DND-41 (cell line): ENCODE measurements around the gene NMT2.

Experiments used
- ATAC-seq: fragments of 200-7000 bp; cut with Tn5 transposase; 3 replicates; pipeline ENCODE4 v1.9.1; 2021; ENCODE audit warnings: low read depth; ENCODE audit not compliant: insufficient read depth
- DNase-seq: peaks from one replicate; pipeline ENCODE4 v3.0.0-alpha.2; 2020
- H2AFZ ChIP-seq: 2 replicates; pipeline ENCODE4 v1.6.0; 2012; ENCODE audit warnings: low read depth, low read length
- H3K27ac ChIP-seq: 2 replicates; pipeline ENCODE4 v1.5.1; 2012; ENCODE audit warnings: low read length, inconsistent platforms
- H3K27me3 ChIP-seq: fragments of 200-600 bp; sonication (generic); 2 replicates; pipeline ENCODE4 v1.6.0; 2012; ENCODE audit warnings: low read length, mild to moderate bottlenecking, inconsistent platforms; ENCODE audit not compliant: insufficient read depth, poor library complexity
- H3K36me3 ChIP-seq: 2 replicates; pipeline ENCODE4 v1.5.1; 2012; ENCODE audit warnings: low read length, inconsistent platforms; ENCODE audit not compliant: insufficient read depth
- H3K4me1 ChIP-seq: 2 replicates; pipeline ENCODE4 v1.5.1; 2012; ENCODE audit warnings: mild to moderate bottlenecking, low read length; ENCODE audit not compliant: insufficient read depth
- H3K4me2 ChIP-seq: 2 replicates; pipeline ENCODE4 v1.6.0; 2012; ENCODE audit warnings: mild to moderate bottlenecking, moderate library complexity, low read length, inconsistent platforms; ENCODE audit not compliant: insufficient read depth
- H3K4me3 ChIP-seq, 2 experiments: fragments of 200-600 bp in 1 of 2; shearing (Covaris generic) in 1 of 2; 2 replicates each; pipeline ENCODE4 v1.5.1; 2012 to 2016; ENCODE audit warnings: inconsistent platforms in 2 of 2, low read length in 2 of 2, mild to moderate bottlenecking in 2 of 2, low read depth in 1 of 2, moderate library complexity in 1 of 2
- H3K79me2 ChIP-seq: 2 replicates; pipeline ENCODE4 v1.6.0; 2012; ENCODE audit warnings: low read length, inconsistent platforms; ENCODE audit not compliant: insufficient read depth
- H3K9ac ChIP-seq: 2 replicates; pipeline ENCODE4 v1.6.0; 2012; ENCODE audit warnings: low read depth, mild to moderate bottlenecking, inconsistent platforms, low read length, moderate library complexity
- H3K9me3 ChIP-seq: 2 replicates; pipeline ENCODE4 v1.5.1; 2012; ENCODE audit warnings: low read length, moderate library complexity, mild to moderate bottlenecking, inconsistent platforms; ENCODE audit not compliant: insufficient read depth, severe bottlenecking
- H4K20me1 ChIP-seq: 2 replicates; pipeline ENCODE4 v1.6.0; 2012; ENCODE audit warnings: low read length; ENCODE audit not compliant: insufficient read depth
- EZH2 ChIP-seq: IDR thresholded peaks from 3 replicates; pipeline ENCODE4 v1.6.1; 2012; ENCODE audit warnings: borderline replicate concordance, low read depth, mild to moderate bottlenecking, moderate library complexity, low read length, inconsistent platforms; ENCODE audit not compliant: severe bottlenecking
- TF ChIP-seq, protein P1 (sequence below): IDR thresholded peaks from 2 replicates; pipeline ENCODE4 v1.5.1; 2012; ENCODE audit warnings: borderline replicate concordance, low read length, moderate library complexity, mild to moderate bottlenecking; ENCODE audit not compliant: poor library complexity, severe bottlenecking; ENCODE audit errors: extremely low read depth

The NMT2 gene

GRCh38 chr10:15067154-15067553 is 101.3 kb downstream of the NMT2 start:
- ATAC-seq (no peak), DNase-seq (no peak)
- H3K9ac ChIP-seq = no peak overlapping the region
- no peaks in the 10 kb centered on the region for H3K79me2 ChIP-seq
- H4K20me1 ChIP-seq = no peaks in the 10 kb centered on the region
- H2AFZ ChIP-seq = no peak overlapping the region
- no peak overlapping the region for H3K4me3 ChIP-seq
- no peak overlapping the region for H3K27ac ChIP-seq
- H3K27me3 ChIP-seq = no peaks in the 10 kb centered on the region
- peaks cover 5% of the 10 kb centered on the region for H3K9me3 ChIP-seq
- H3K36me3 ChIP-seq = no peaks in the 10 kb centered on the region
- TF ChIP-seq, protein P1, sequence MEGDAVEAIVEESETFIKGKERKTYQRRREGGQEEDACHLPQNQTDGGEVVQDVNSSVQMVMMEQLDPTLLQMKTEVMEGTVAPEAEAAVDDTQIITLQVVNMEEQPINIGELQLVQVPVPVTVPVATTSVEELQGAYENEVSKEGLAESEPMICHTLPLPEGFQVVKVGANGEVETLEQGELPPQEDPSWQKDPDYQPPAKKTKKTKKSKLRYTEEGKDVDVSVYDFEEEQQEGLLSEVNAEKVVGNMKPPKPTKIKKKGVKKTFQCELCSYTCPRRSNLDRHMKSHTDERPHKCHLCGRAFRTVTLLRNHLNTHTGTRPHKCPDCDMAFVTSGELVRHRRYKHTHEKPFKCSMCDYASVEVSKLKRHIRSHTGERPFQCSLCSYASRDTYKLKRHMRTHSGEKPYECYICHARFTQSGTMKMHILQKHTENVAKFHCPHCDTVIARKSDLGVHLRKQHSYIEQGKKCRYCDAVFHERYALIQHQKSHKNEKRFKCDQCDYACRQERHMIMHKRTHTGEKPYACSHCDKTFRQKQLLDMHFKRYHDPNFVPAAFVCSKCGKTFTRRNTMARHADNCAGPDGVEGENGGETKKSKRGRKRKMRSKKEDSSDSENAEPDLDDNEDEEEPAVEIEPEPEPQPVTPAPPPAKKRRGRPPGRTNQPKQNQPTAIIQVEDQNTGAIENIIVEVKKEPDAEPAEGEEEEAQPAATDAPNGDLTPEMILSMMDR = no peak
- TF ChIP-seq EZH2 = no peak
- H3K4me1 ChIP-seq = no peaks in the 10 kb centered on the region
- H3K4me2 ChIP-seq = no peak overlapping the region

DNA sequence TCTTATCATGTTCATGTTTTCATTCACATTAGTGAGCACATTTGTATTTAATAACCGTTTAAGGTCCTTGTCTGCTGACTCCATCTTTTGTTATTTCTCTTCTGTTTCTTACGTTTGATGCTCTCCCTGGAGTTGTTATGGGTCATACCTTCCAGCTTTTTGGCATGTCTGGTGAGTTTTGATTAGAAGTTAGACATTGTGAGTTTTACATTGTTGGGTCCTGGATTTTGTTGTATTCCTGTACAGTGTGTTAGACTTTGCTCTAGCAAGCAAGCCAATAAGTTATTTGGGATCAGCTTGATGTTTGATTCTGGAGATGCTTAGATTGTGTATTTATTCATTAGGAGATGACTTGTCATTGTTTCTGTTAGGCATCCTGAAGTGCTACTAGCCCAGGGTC is 107.9 kb downstream of the NMT2 start:
- H3K27ac ChIP-seq = no peak overlapping the region
- H3K9me3 ChIP-seq = peaks cover 10% of the 10 kb centered on the region
- TF ChIP-seq, protein P1 = no peak
- TF ChIP-seq EZH2 = no peak
- no peak overlapping the region for H3K4me2 ChIP-seq
- H3K4me3 ChIP-seq = no peak overlapping the region
- no peak overlapping the region for H3K9ac ChIP-seq
- no peaks in the 10 kb centered on the region for H3K79me2 ChIP-seq
- no peaks in the 10 kb centered on the region for H4K20me1 ChIP-seq
- ATAC-seq (no peak), DNase-seq (no peak)
- H3K4me1 ChIP-seq = no peaks in the 10 kb centered on the region
- no peak overlapping the region for H2AFZ ChIP-seq
- no peaks in the 10 kb centered on the region for H3K36me3 ChIP-seq
- H3K27me3 ChIP-seq = no peaks in the 10 kb centered on the region

DNA sequence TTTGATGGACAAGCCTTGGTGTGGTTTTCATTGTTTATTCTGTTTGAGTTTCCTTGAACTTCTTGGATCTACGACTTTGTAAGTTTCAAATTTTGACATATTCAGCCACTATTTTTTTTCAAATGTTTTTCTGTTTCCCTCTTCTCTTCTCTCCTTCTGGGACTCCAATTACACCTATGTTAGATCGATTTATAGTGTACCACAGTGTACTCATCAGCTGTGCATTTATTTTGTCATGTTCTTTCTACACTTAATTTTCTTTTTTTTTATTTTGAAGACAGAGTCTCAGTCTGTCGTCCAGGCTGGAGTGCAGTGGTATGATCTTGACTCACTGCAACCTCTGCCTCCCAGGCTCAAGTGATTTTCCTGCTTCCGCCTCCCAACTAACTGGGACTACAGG is 108.6 kb downstream of the NMT2 start:
- Histone ChIP-seq H3K27ac (no peak overlapping the region), H3K79me2 (no peaks in the 10 kb centered on the region), H4K20me1 (no peaks in the 10 kb centered on the region), H2AFZ (no peak overlapping the region), H3K9ac (no peak overlapping the region), H3K4me2 (no peak overlapping the region), H3K4me1 (no peaks in the 10 kb centered on the region), H3K9me3 (peaks cover 5% of the 10 kb centered on the region), H3K4me3 (no peak overlapping the region), H3K36me3 (no peaks in the 10 kb centered on the region), H3K27me3 (no peaks in the 10 kb centered on the region)
- no peak for TF ChIP-seq EZH2
- TF ChIP-seq, protein P1 = no peak
- ATAC-seq = no peak
- no peak for DNase-seq

DNA sequence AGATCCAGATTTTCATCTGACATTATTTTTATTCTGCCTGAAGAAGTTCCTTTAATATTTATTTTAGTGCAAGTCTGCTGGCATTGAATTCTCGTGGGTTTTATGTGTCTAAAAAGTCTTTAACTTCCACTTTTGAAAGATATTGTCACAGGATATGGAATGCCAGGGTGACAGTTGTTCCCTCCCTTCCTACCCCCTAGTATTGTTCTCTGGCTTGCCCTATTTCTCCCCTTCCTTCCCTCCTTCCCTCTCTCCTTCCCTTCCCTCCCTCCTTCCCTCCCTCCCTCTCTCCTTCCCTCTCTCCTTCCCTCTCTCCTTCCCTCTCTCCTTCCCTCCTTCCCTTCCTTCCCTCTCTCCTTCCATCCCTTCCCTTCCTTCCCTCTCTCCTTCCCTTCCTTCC is 109.8 kb downstream of the NMT2 start:
- Histone ChIP-seq H3K4me1 (no peaks in the 10 kb centered on the region), H4K20me1 (no peaks in the 10 kb centered on the region), H3K27me3 (no peaks in the 10 kb centered on the region), H3K36me3 (no peaks in the 10 kb centered on the region), H3K9me3 (peaks cover 5% of the 10 kb centered on the region), H3K9ac (no peak overlapping the region), H2AFZ (no peak overlapping the region), H3K27ac (no peak overlapping the region), H3K4me2 (no peak overlapping the region), H3K79me2 (no peaks in the 10 kb centered on the region), H3K4me3 (no peak overlapping the region)
- TF ChIP-seq EZH2 = no peak
- TF ChIP-seq, protein P1 = no peak
- DNase-seq (no peak), ATAC-seq (no peak)
